MCF 10A (cell line): ENCODE data around the gene RSL24D1. TPM values are rescaled to one million over a fixed set of nuclear protein-coding genes. Genes with fewer than 3 reads are reported as not detected.

Experiments
- BruUV-seq: library from RNA; stranded (reverse); fragments of 400-500 nt; replicated peaks from 2 replicates; lab custom pipeline; 2021; lab: Mats Ljungman, UMichigan
- CTCF ChIA-PET: fragments of 300-600 bp; sonication (Branson Sonifier 250); formaldehyde crosslinking; extraction: SDS; loops from one replicate; lab custom pipeline; 2021; ENCODE audit warnings: antibody characterized with exemption, inconsistent platforms; lab: Yijun Ruan, JAX
- POLR2A ChIA-PET: fragments of 300-600, 350-650 bp; sonication (Branson Sonifier 250); formaldehyde crosslinking; extraction: SDS; loops from one replicate; lab custom pipeline; 2020; ENCODE audit warnings: antibody characterized with exemption, inconsistent platforms; lab: Yijun Ruan, JAX
- DNase-seq: peaks from one replicate; pipeline ENCODE4 v3.0.0-alpha.2; 2018; ENCODE audit not compliant: unreplicated experiment
- H3K27ac Mint-ChIP-seq: one replicate; pipeline ENCODE4 v1.8.0; 2022; ENCODE audit warnings: mild to moderate bottlenecking, low read depth, mixed read lengths; ENCODE audit not compliant: unreplicated experiment
- H3K27me3 Mint-ChIP-seq: one replicate; pipeline ENCODE4 v1.8.0; 2022; ENCODE audit warnings: mixed read lengths; ENCODE audit not compliant: insufficient read depth, unreplicated experiment
- H3K36me3 Mint-ChIP-seq: one replicate; pipeline ENCODE4 v1.8.0; 2022; ENCODE audit warnings: mild to moderate bottlenecking, moderate library complexity, mixed read lengths; ENCODE audit not compliant: insufficient read depth, unreplicated experiment
- H3K4me1 Mint-ChIP-seq: one replicate; pipeline ENCODE4 v1.8.0; 2022; ENCODE audit warnings: mixed read lengths; ENCODE audit not compliant: insufficient read depth, unreplicated experiment
- H3K4me3 Mint-ChIP-seq: one replicate; pipeline ENCODE4 v1.8.0; 2022; ENCODE audit warnings: mild to moderate bottlenecking, moderate library complexity, mixed read lengths; ENCODE audit not compliant: unreplicated experiment
- H3K9me3 Mint-ChIP-seq: one replicate; pipeline ENCODE4 v1.8.0; 2022; ENCODE audit warnings: mixed read lengths; ENCODE audit not compliant: unreplicated experiment
- CTCF ChIP-seq: fragments of 200-600 bp; IDR thresholded peaks from one replicate; pipeline ENCODE4 v1.8.0; 2022; ENCODE audit warnings: antibody characterized with exemption, mild to moderate bottlenecking; ENCODE audit not compliant: unreplicated experiment
- intact Hi-C: fragments of 100-400 bp; cut with micrococcal nuclease; formaldehyde crosslinking; loops from 2 replicates; pipeline ENCODE4 v1.14.1; 2022
- total RNA-seq: library from RNA; stranded (reverse); gene quantifications from 2 replicates; pipeline ENCODE4 v1.2.3, GENCODE V29; 2022

Gene RSL24D1
- total RNA-seq, 1 experiment from 2014 or later = 167 TPM

GRCh38 chr15:55133972-55134371, 62.8 kb downstream of the RSL24D1 start:
- ChIA-PET CTCF (interaction anchor here (1.1 kb wide), 1 partner anchor 33 kb away, joined by 3 read pairs; no protein-coding TSS in a partner anchor), POLR2A (interaction anchor here (0.6 kb wide), 1 partner anchor 791 kb away, joined by 3 read pairs; no protein-coding TSS in a partner anchor)
- H3K27ac Mint-ChIP-seq = no peak overlapping the region
- peaks cover 20% of the 10 kb centered on the region for H3K9me3 Mint-ChIP-seq
- no peak for DNase-seq
- intact Hi-C loops = no loop called here
- no peaks in the 10 kb centered on the region for H3K4me1 Mint-ChIP-seq
- TF ChIP-seq CTCF = no peak
- no peaks in the 10 kb centered on the region for H3K36me3 Mint-ChIP-seq
- no TSS peak for BruUV-seq
- H3K4me3 Mint-ChIP-seq = no peak overlapping the region
- peaks cover 60% of the 10 kb centered on the region for H3K27me3 Mint-ChIP-seq

GRCh38 chr15:55132672-55133071, 64.1 kb downstream of the RSL24D1 start:
- DNase-seq = no peak
- H3K27me3 Mint-ChIP-seq = peaks cover 59% of the 10 kb centered on the region
- no TSS peak for BruUV-seq
- H3K27ac Mint-ChIP-seq = no peak overlapping the region
- ChIA-PET POLR2A (no interaction called here), CTCF (no interaction called here)
- no peak overlapping the region for H3K4me3 Mint-ChIP-seq
- no peak for TF ChIP-seq CTCF
- no peaks in the 10 kb centered on the region for H3K36me3 Mint-ChIP-seq
- H3K4me1 Mint-ChIP-seq = no peaks in the 10 kb centered on the region
- H3K9me3 Mint-ChIP-seq = peaks cover 13% of the 10 kb centered on the region
- intact Hi-C loops = no loop called here

Other genes starting within 250 kb of the RSL24D1 start
- 36.0 and 43.6 TPM in 2 replicates for gene RAB27A, start 92.9 kb upstream of the RSL24D1 start, total RNA-seq
- 13.9 and 16.1 TPM in 2 replicates for gene PIGBOS1, start 122.2 kb upstream of the RSL24D1 start, total RNA-seq
- 16.2 and 22.2 TPM in 2 replicates for gene PIGB, start 122.3 kb upstream of the RSL24D1 start, total RNA-seq
- gene CCPG1, start 211.4 kb upstream of the RSL24D1 start, total RNA-seq = 30.4 and 50.1 TPM in 2 replicates
- gene PIERCE2, start 211.6 kb upstream of the RSL24D1 start, total RNA-seq = 3.5 and 5.0 TPM in 2 replicates